Neural crest cell (in vitro differentiated cells): ENCODE results near the gene NID1. TPM values are rescaled to one million over a fixed set of nuclear protein-coding genes. Genes with fewer than 3 reads are reported as not detected.

Experiments
- DNase-seq: peaks from one replicate; pipeline ENCODE4 v3.0.0; 2021; ENCODE audit warnings: low read depth, mixed read lengths, low spot score
- H3K27ac Mint-ChIP-seq: one replicate; pipeline ENCODE4 v1.8.0; 2021; ENCODE audit warnings: mild to moderate bottlenecking, mixed read lengths; ENCODE audit not compliant: unreplicated experiment
- H3K27me3 Mint-ChIP-seq: 2 replicates; pipeline ENCODE4 v1.8.0; 2021; ENCODE audit warnings: low read depth, mild to moderate bottlenecking, mixed read lengths
- H3K36me3 Mint-ChIP-seq: 2 replicates; pipeline ENCODE4 v1.8.0; 2021; ENCODE audit warnings: low read depth, mild to moderate bottlenecking, mixed read lengths
- H3K4me1 Mint-ChIP-seq: 2 replicates; pipeline ENCODE4 v1.8.0; 2021; ENCODE audit warnings: mixed read lengths
- H3K4me3 Mint-ChIP-seq: one replicate; pipeline ENCODE4 v1.8.0; 2021; ENCODE audit warnings: mild to moderate bottlenecking, mixed read lengths
- H3K9me3 Mint-ChIP-seq: 2 replicates; pipeline ENCODE4 v1.8.0; 2021; ENCODE audit warnings: mixed read lengths
- total RNA-seq: library from RNA; stranded (reverse); gene quantifications from 2 replicates; pipeline ENCODE4 v1.2.1, GENCODE V29; 2021
- TF ChIP-seq, protein P1 (sequence below): fragments of 200-600 bp; sonication (generic); conservative IDR thresholded peaks from 2 replicates; pipeline ENCODE4 v1.5.0; 2021; ENCODE audit warnings: antibody characterized with exemption, mild to moderate bottlenecking

The NID1 gene
- total RNA-seq, 1 donor from 2014 or later = 90.3 TPM

DNA sequence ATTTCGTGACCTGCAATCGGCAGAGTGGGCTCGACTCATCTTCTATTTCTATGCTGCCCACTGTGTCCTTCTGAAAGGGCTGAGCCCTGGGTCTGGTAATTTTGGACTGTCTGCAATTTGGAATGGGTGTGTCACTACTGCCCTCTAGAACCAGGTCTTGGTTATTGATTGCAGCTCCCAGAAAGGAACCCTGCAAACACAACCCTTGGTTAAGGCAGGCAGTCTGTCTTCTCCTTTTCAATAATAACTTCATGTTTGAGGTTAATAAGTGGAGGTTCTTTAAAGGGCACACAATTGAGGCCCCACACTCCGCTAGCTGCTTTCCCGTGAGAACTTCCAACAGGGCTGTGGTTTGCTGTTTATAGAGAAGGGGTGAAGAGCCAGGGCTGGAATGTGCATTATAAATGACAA lies 118.3 kb downstream of the NID1 start:
- TF ChIP-seq, protein P1, sequence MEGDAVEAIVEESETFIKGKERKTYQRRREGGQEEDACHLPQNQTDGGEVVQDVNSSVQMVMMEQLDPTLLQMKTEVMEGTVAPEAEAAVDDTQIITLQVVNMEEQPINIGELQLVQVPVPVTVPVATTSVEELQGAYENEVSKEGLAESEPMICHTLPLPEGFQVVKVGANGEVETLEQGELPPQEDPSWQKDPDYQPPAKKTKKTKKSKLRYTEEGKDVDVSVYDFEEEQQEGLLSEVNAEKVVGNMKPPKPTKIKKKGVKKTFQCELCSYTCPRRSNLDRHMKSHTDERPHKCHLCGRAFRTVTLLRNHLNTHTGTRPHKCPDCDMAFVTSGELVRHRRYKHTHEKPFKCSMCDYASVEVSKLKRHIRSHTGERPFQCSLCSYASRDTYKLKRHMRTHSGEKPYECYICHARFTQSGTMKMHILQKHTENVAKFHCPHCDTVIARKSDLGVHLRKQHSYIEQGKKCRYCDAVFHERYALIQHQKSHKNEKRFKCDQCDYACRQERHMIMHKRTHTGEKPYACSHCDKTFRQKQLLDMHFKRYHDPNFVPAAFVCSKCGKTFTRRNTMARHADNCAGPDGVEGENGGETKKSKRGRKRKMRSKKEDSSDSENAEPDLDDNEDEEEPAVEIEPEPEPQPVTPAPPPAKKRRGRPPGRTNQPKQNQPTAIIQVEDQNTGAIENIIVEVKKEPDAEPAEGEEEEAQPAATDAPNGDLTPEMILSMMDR = no peak
- no peaks in the 10 kb centered on the region for H3K27me3 Mint-ChIP-seq
- H3K36me3 Mint-ChIP-seq = no peaks in the 10 kb centered on the region

DNA sequence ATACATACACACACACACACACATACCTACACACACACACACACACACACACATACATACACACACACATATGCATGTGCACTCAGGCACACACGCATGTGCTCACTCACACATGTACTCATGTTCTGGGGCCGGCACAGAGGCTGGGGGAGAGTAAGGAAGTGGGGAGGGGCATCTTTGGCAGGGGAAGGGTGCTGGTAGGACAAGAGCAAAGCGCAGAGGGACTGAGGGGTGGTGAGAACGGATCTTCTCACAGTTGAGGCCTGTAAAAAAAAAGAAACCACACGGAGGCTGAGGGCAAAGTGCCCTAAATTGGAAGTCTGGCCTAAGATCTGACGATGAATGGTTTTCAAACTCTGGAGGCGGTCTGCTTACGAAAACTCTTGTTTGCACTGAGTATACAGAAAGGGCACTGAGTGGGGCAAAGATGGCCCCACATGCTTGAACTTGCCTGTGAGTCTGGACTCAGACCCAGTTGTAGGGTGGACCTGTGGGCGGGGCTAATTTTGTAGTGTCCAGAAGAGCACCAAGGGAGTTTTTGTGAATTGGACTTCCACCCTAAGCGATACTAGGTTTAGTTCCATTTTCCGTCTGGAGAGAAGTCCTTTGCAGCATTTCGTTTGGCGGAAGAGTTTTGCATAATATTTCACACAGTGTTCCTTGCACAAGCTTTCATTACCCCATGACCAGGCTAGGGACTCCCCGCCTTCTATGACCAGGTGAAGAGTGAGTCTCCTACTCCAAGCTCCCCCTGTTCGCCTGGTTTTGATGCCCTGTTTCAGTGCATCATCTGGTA lies 118.9 kb downstream of the NID1 start:
- TF ChIP-seq, protein P1 = no peak
- H3K4me1 Mint-ChIP-seq = peaks cover 29% of the 10 kb centered on the region
- no peaks in the 10 kb centered on the region for H3K27me3 Mint-ChIP-seq
- no peak for DNase-seq
- H3K27ac Mint-ChIP-seq = peak overlapping the region; percentile 10
- H3K4me3 Mint-ChIP-seq = no peak overlapping the region
- H3K9me3 Mint-ChIP-seq = no peaks in the 10 kb centered on the region
- no peaks in the 10 kb centered on the region for H3K36me3 Mint-ChIP-seq

More for the DNA sequence above, 118.3 kb downstream of the NID1 start:
- no peak overlapping the region for H3K27ac Mint-ChIP-seq
- H3K4me3 Mint-ChIP-seq = no peak overlapping the region
- no peak for DNase-seq
- H3K4me1 Mint-ChIP-seq = peaks cover 30% of the 10 kb centered on the region
- no peaks in the 10 kb centered on the region for H3K9me3 Mint-ChIP-seq

DNA sequence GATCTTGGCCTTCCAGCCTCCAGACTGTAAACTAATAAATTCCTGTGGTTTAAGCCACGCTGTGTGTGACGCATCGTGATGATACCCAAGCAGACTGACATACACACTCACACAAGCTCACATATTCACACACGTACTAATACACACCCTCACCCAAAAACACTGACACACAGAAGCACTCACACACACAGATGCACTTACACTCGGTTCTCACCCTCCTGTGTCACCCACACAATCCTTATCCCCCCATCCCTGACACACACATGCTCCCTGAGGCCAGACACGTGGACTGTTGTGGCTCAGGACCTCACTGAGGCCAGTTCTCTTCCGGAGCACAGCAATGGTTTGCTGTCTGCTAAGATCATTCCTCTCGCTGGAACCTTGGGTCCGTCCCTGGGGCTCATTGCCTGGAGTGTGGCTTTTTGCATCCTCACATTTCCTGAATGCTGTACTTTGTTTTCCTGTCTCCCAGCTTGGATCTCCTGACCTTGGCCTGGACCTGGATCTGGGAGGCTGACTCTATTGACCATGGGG lies 121.2 kb downstream of the NID1 start:
- H3K4me1 Mint-ChIP-seq = peaks cover 18% of the 10 kb centered on the region
- H3K27ac Mint-ChIP-seq = peak overlapping the region; percentile 2
- H3K27me3 Mint-ChIP-seq = no peaks in the 10 kb centered on the region
- TF ChIP-seq, protein P1 = no peak
- H3K4me3 Mint-ChIP-seq = no peak overlapping the region
- H3K9me3 Mint-ChIP-seq = no peaks in the 10 kb centered on the region
- H3K36me3 Mint-ChIP-seq = no peaks in the 10 kb centered on the region
- DNase-seq = no peak

DNA sequence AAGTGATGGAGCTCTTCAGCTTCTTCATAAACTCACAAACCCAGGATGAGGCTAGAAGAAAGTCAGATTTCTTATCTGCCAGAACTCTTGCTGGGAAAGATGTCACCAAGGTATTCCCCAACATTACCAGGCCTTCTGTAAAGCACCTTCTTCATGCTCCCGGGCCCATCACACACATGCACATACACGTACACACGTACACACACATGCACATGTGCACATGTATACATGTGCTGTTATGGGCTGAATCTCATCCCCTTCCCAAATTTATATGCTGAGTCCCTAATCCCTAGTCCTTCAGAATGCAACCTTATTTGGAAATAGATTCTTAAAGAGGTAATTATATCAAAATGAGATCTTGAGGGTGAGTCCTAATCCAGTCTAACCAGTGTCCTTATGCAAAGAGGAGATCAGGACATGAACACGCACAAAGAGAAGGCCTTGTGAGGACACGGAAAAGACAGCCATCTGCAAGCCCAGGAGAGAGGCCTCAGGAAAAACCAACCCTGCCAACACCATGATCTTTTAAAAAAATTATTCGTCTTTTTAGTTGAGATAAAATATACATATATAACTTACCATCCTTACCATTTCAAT lies 121.8 kb downstream of the NID1 start:
- Mint-ChIP-seq H3K4me1 (peaks cover 18% of the 10 kb centered on the region), H3K9me3 (no peaks in the 10 kb centered on the region), H3K4me3 (no peak overlapping the region), H3K27me3 (no peaks in the 10 kb centered on the region), H3K27ac (no peak overlapping the region), H3K36me3 (no peaks in the 10 kb centered on the region)
- no peak for DNase-seq
- TF ChIP-seq, protein P1 = no peak

DNA sequence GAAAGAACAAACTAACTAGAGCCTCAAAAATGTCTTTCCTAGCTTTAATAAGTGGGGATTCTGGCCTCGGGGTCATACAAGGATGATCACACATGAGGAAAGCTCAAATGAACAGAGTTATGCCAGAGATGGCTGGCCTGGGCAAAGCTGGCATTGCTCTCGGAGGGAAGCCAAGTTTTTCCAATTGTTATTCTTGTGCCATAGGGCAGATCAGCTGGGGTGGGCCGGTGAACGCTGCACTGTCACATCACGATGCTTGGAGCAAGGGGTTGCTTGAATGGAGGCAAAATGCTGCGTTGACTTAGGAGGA lies 122.3 kb downstream of the NID1 start:
- Mint-ChIP-seq H3K4me3 (no peak overlapping the region), H3K4me1 (peaks cover 18% of the 10 kb centered on the region), H3K27me3 (no peaks in the 10 kb centered on the region), H3K9me3 (no peaks in the 10 kb centered on the region), H3K27ac (no peak overlapping the region), H3K36me3 (no peaks in the 10 kb centered on the region)
- no peak for DNase-seq
- TF ChIP-seq, protein P1 = no peak
